K562 (cell line): ENCODE results near the gene TRPV6. TPM values are rescaled to one million over a fixed set of nuclear protein-coding genes. Genes with fewer than 3 reads are reported as not detected.

Source experiments
- BACH1 ChIP-seq: fragments of 200-800 bp; sonication (Bioruptor generic); IDR thresholded peaks from 2 replicates; pipeline ENCODE4 v1.6.1; 2016; ENCODE audit warnings: missing genetic modification characterization, missing compliant biosample characterization
- CAMTA2 ChIP-seq: fragments of 250-450 bp; sonication (Bioruptor Pico); conservative IDR thresholded peaks from 2 replicates; pipeline ENCODE4 v1.5.1; 2022
- E2F3 ChIP-seq: fragments of 250-450 bp; sonication (Bioruptor Pico); IDR thresholded peaks from 2 replicates; pipeline ENCODE4 v1.4.0; 2020; ENCODE audit warnings: mild to moderate bottlenecking
- EGR1 ChIP-seq: fragments of 450-650 bp; conservative IDR thresholded peaks from 2 replicates; pipeline ENCODE4 v1.6.1; 2017; ENCODE audit warnings: mild to moderate bottlenecking
- FOXK2 ChIP-seq, 2 experiments: fragments of 450-650 bp; IDR thresholded peaks in 1 of 2; conservative IDR thresholded peaks in 1 of 2; 2 replicates each; pipeline ENCODE4 v1.6.1; 2016; ENCODE audit warnings: low read depth in 2 of 2, mild to moderate bottlenecking in 1 of 2
- FOXP1 ChIP-seq: sonication (generic); formaldehyde crosslinking; IDR thresholded peaks from 2 replicates; pipeline ENCODE4 v1.8.0; 2022; ENCODE audit warnings: mild to moderate bottlenecking, missing genetic modification reagents
- HIVEP1 ChIP-seq: fragments of 250-450 bp; sonication (Bioruptor Pico); IDR thresholded peaks from 2 replicates; pipeline ENCODE4 v1.4.0; 2020; ENCODE audit warnings: mild to moderate bottlenecking
- HMG20A ChIP-seq: fragments of 450-650 bp; formaldehyde crosslinking; conservative IDR thresholded peaks from 2 replicates; pipeline ENCODE4 v1.4.0; 2020; ENCODE audit warnings: mild to moderate bottlenecking, mixed read lengths
- HNRNPH1 ChIP-seq: fragments of 200-400 bp; formaldehyde crosslinking; optimal IDR thresholded peaks from 2 replicates; pipeline ENCODE3; 2017; ENCODE audit warnings: low read depth, mild to moderate bottlenecking, low read length, moderate library complexity
- ILF3 ChIP-seq: fragments of 450-650 bp; IDR thresholded peaks from 2 replicates; pipeline ENCODE4 v1.6.1; 2018; ENCODE audit warnings: antibody characterized with exemption, mild to moderate bottlenecking, moderate library complexity, borderline replicate concordance
- MAFK ChIP-seq: IDR thresholded peaks from 2 replicates; pipeline ENCODE4 v1.6.1; 2011; ENCODE audit warnings: low read length, improper control_type of control experiment
- PHF21A ChIP-seq: fragments of 450-650 bp; IDR thresholded peaks from 2 replicates; pipeline ENCODE4 v1.6.1; 2017; ENCODE audit warnings: low read depth, borderline replicate concordance
- RBBP5 ChIP-seq: fragments of 200-600 bp; sonication (generic); IDR thresholded peaks from 2 replicates; pipeline ENCODE4 v1.6.1; 2012; ENCODE audit warnings: borderline replicate concordance, mild to moderate bottlenecking, low read length, control low read depth, inconsistent platforms; ENCODE audit not compliant: insufficient read depth, poor library complexity, severe bottlenecking
- RBM25 ChIP-seq: fragments of 200-400 bp; formaldehyde crosslinking; IDR thresholded peaks from 2 replicates; pipeline ENCODE4 v1.6.1; 2018; ENCODE audit warnings: low read length, low read depth, moderate library complexity; ENCODE audit not compliant: severe bottlenecking
- SOX6 ChIP-seq: fragments of 450-650 bp; IDR thresholded peaks from 2 replicates; pipeline ENCODE4 v1.6.1; 2014; ENCODE audit warnings: mild to moderate bottlenecking
- SREBF2 ChIP-seq: sonication (generic); formaldehyde crosslinking; IDR thresholded peaks from 2 replicates; pipeline ENCODE4 v1.4.0; 2020; ENCODE audit warnings: mild to moderate bottlenecking, missing genetic modification reagents
- ZBTB1 ChIP-seq: sonication (generic); formaldehyde crosslinking; IDR thresholded peaks from 2 replicates; pipeline ENCODE4 v1.8.1; 2023; ENCODE audit warnings: missing genetic modification reagents, low read depth, mild to moderate bottlenecking, borderline replicate concordance
- ZFX ChIP-seq: sonication (generic); formaldehyde crosslinking; IDR thresholded peaks from 2 replicates; pipeline ENCODE4 v1.8.0; 2022; ENCODE audit warnings: mild to moderate bottlenecking, missing genetic modification reagents, moderate library complexity
- ZNF282 ChIP-seq: sonication (generic); formaldehyde crosslinking; IDR thresholded peaks from 2 replicates; pipeline ENCODE4 v1.8.1; 2023; ENCODE audit warnings: missing genetic modification reagents
- ZNF79 ChIP-seq: fragments of 250-450 bp; sonication (Bioruptor Pico); IDR thresholded peaks from 2 replicates; pipeline ENCODE4 v1.4.0; 2020; ENCODE audit warnings: low read depth, mild to moderate bottlenecking, moderate library complexity
- ZNF830 ChIP-seq: fragments of 250-450 bp; sonication (Bioruptor Pico); IDR thresholded peaks from 2 replicates; pipeline ENCODE4 v1.5.0; 2021; ENCODE audit warnings: mild to moderate bottlenecking
- polyA plus RNA-seq, 8 experiments: library from polyadenylated mRNA; depleted of rRNA in 4 of 8; stranded (reverse) in 5 of 8; unstranded in 3 of 8; fragments of >200 nt; fragmentation: Nextera tagmentation in 2 of 8; fragmentation: Illumina TruSeq in 1 of 8; extraction: Ambion mirVana in 2 of 8; extraction: Trizol in 1 of 8; gene quantifications; 2 replicates each; pipeline versions ENCODE4 v1.2.1 to v1.2.3, GENCODE V29; 2011 to 2014; ENCODE audit warnings: inconsistent platforms in 1 of 8, missing spikeins in 1 of 8
- total RNA-seq, 7 experiments: library from RNA; depleted of rRNA in 6 of 7; stranded (reverse); fragments of >200 nt in 6 of 7; fragmentation: Illumina TruSeq in 2 of 7; extraction: Trizol in 2 of 7; gene quantifications; 2 replicates each; pipeline versions ENCODE4 v1.2.1 to v1.2.3, GENCODE V29; 2011 to 2021; ENCODE audit warnings: low replicate concordance in 1 of 7
- TF ChIP-seq, protein P1 (sequence below): fragments of 450-650 bp; formaldehyde crosslinking; IDR thresholded peaks from 2 replicates; pipeline ENCODE4 v1.4.0; 2020; ENCODE audit warnings: mild to moderate bottlenecking, moderate library complexity
- TF ChIP-seq, protein P2 (sequence below), 2 experiments: fragments of 450-650 bp; conservative IDR thresholded peaks; 2 replicates each; pipeline ENCODE4 v1.6.1; 2017; ENCODE audit warnings: mild to moderate bottlenecking in 2 of 2, moderate library complexity in 2 of 2
- TF ChIP-seq, protein P3 (sequence below), 3 experiments: IDR thresholded peaks in 2 of 3; conservative IDR thresholded peaks in 1 of 3; 2 replicates each; pipeline ENCODE4 v1.5.1; 2011 to 2012; ENCODE audit warnings: low read length in 3 of 3, mild to moderate bottlenecking in 3 of 3, control low read depth in 2 of 3, improper control_type of control experiment in 1 of 3, inconsistent platforms in 1 of 3, low read depth in 1 of 3, mixed read lengths in 1 of 3, moderate library complexity in 1 of 3; ENCODE audit not compliant: insufficient read depth in 2 of 3

Gene TRPV6
- total and polyA plus RNA-seq, 9 of the 15 experiments (the other 6 are each of a cell fraction or from before 2014, with no cell fraction given), result 0.04 to 0.36 (median 0.11) TPM

DNA sequence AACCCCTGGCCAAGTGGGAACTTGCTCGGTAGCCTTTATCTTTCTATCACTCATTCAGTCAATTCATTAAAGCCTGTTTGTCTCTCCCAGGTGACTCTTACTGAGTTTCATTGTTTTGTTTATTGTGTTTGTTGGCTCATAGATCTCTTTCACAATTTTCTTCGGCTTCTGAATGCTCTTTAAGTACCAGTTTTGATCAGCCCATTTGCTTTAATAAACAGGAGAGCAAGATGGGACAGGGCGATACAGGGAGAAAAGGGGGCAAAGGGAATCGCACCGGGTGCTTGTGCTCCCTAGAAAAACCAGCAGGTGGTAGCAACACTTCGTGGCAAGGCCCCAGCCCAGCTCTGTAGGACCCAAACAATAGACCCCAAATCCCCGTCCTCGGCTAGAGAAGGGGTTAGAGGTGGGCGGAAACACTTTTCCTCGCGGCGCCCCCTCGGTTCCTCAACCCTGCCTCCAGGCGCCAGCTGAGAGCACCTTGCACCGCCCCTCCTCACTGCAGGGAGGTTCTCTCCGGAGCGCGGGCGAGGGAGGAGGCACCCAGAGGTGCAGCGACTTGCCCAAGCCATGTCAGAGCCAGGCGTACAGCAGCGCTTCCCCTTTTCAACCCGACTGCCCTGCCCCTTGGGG is 31.7 kb downstream of the TRPV6 start (continued):
- TF ChIP-seq, protein P1, sequence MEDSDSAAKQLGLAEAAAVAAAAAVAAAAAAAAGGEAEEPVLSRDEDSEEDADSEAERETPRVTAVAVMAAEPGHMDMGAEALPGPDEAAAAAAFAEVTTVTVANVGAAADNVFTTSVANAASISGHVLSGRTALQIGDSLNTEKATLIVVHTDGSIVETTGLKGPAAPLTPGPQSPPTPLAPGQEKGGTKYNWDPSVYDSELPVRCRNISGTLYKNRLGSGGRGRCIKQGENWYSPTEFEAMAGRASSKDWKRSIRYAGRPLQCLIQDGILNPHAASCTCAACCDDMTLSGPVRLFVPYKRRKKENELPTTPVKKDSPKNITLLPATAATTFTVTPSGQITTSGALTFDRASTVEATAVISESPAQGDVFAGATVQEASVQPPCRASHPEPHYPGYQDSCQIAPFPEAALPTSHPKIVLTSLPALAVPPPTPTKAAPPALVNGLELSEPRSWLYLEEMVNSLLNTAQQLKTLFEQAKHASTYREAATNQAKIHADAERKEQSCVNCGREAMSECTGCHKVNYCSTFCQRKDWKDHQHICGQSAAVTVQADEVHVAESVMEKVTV, result peak; percentile 73
- TF ChIP-seq HMG20A (CRISPR knock-in tag), result no peak
- TF ChIP-seq ZNF830 (CRISPR knock-in tag), result no peak
- TF ChIP-seq FOXK2 (conservative IDR thresholded peaks at IDR 0.05 in 1 of 2, IDR thresholded peaks at IDR 0.05 in 1 of 2; ENCODE audit: low read depth in 2 of 2), result peak in 1 of 2 experiments; percentile 40; a peak in 1 of 4 replicates
- TF ChIP-seq SOX6, result 0 out of 2 replicates have a peak, but pooled peaks have one; percentile 23
- no peak for TF ChIP-seq CAMTA2
- TF ChIP-seq HNRNPH1, result no peak
- TF ChIP-seq, protein P2, sequence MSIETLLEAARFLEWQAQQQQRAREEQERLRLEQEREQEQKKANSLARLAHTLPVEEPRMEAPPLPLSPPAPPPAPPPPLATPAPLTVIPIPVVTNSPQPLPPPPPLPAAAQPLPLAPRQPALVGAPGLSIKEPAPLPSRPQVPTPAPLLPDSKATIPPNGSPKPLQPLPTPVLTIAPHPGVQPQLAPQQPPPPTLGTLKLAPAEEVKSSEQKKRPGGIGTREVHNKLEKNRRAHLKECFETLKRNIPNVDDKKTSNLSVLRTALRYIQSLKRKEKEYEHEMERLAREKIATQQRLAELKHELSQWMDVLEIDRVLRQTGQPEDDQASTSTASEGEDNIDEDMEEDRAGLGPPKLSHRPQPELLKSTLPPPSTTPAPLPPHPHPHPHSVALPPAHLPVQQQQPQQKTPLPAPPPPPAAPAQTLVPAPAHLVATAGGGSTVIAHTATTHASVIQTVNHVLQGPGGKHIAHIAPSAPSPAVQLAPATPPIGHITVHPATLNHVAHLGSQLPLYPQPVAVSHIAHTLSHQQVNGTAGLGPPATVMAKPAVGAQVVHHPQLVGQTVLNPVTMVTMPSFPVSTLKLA (conservative IDR thresholded peaks at IDR 0.05), result 0 out of 4 replicates have a peak, but pooled peaks of 1 of the 2 experiments have one; percentile 19
- TF ChIP-seq FOXP1 (CRISPR knock-in tag), result 0 out of 2 replicates have a peak, but pooled peaks have one; percentile 65
- no peak for TF ChIP-seq ILF3
- TF ChIP-seq, protein P3, sequence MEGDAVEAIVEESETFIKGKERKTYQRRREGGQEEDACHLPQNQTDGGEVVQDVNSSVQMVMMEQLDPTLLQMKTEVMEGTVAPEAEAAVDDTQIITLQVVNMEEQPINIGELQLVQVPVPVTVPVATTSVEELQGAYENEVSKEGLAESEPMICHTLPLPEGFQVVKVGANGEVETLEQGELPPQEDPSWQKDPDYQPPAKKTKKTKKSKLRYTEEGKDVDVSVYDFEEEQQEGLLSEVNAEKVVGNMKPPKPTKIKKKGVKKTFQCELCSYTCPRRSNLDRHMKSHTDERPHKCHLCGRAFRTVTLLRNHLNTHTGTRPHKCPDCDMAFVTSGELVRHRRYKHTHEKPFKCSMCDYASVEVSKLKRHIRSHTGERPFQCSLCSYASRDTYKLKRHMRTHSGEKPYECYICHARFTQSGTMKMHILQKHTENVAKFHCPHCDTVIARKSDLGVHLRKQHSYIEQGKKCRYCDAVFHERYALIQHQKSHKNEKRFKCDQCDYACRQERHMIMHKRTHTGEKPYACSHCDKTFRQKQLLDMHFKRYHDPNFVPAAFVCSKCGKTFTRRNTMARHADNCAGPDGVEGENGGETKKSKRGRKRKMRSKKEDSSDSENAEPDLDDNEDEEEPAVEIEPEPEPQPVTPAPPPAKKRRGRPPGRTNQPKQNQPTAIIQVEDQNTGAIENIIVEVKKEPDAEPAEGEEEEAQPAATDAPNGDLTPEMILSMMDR (IDR thresholded peaks at IDR 0.05 in 2 of 3, conservative IDR thresholded peaks at IDR 0.05 in 1 of 3; ENCODE audit: insufficient read depth in 2 of 3, low read depth in 1 of 3, low read length in 3 of 3), result peak; percentile 92 to 95 (median 93)
- peak; percentile 35 for TF ChIP-seq EGR1
- no peak for TF ChIP-seq MAFK
- TF ChIP-seq E2F3 (CRISPR knock-in tag), result peak; percentile 65; the same call in 1 of the 2 replicates
- peak; percentile 2; the same call in 1 of the 2 replicates for TF ChIP-seq ZFX (CRISPR knock-in tag)
- TF ChIP-seq ZBTB1 (CRISPR knock-in tag), result no peak
- no peak for TF ChIP-seq ZNF282 (CRISPR knock-in tag)
- peak; percentile 70; the same call in 1 of the 2 replicates for TF ChIP-seq HIVEP1 (CRISPR knock-in tag)
- TF ChIP-seq ZNF79 (CRISPR knock-in tag), result no peak
- TF ChIP-seq RBM25, result no peak
- TF ChIP-seq SREBF2 (CRISPR knock-in tag), result 0 out of 2 replicates have a peak, but pooled peaks have one; percentile 17
- no peak for TF ChIP-seq BACH1
- TF ChIP-seq RBBP5, result peak; percentile 52
- TF ChIP-seq PHF21A, result 0 out of 2 replicates have a peak, but pooled peaks have one; percentile 40
